K562 (cell line): ENCODE data around the gene PGK2. TPM values are rescaled to one million over a fixed set of nuclear protein-coding genes. Genes with fewer than 3 reads are reported as not detected.

Experiments used
- FOXJ3 ChIP-seq: sonication (generic); formaldehyde crosslinking; IDR thresholded peaks from 2 replicates; pipeline ENCODE4 v1.4.0; 2020; ENCODE audit warnings: mild to moderate bottlenecking, missing genetic modification reagents
- HNRNPLL ChIP-seq: fragments of 200-400 bp; formaldehyde crosslinking; IDR thresholded peaks from 2 replicates; pipeline ENCODE4 v1.6.1; 2017; ENCODE audit warnings: low read length, low read depth, mild to moderate bottlenecking; ENCODE audit not compliant: poor library complexity, severe bottlenecking
- ZEB2 ChIP-seq: fragments of 450-650 bp; IDR thresholded peaks from 2 replicates; pipeline ENCODE4 v1.6.1; 2016
- ZKSCAN8 ChIP-seq: fragments of 200-800 bp; sonication (Bioruptor generic); IDR thresholded peaks from 2 replicates; pipeline ENCODE4 v1.6.1; 2016; ENCODE audit warnings: missing genetic modification characterization, missing compliant biosample characterization
- polyA plus RNA-seq, 8 experiments: library from polyadenylated mRNA; depleted of rRNA in 4 of 8; stranded (reverse) in 5 of 8; unstranded in 3 of 8; fragments of >200 nt; fragmentation: Nextera tagmentation in 2 of 8; fragmentation: Illumina TruSeq in 1 of 8; extraction: Ambion mirVana in 2 of 8; extraction: Trizol in 1 of 8; gene quantifications; 2 replicates each; pipeline versions ENCODE4 v1.2.1 to v1.2.3, GENCODE V29; 2011 to 2014; ENCODE audit warnings: inconsistent platforms in 1 of 8, missing spikeins in 1 of 8
- total RNA-seq, 7 experiments: library from RNA; depleted of rRNA in 6 of 7; stranded (reverse); fragments of >200 nt in 6 of 7; fragmentation: Illumina TruSeq in 2 of 7; extraction: Trizol in 2 of 7; gene quantifications; 2 replicates each; pipeline versions ENCODE4 v1.2.1 to v1.2.3, GENCODE V29; 2011 to 2021; ENCODE audit warnings: low replicate concordance in 1 of 7
- TF ChIP-seq, protein P1 (sequence below): fragments of 250-450 bp; sonication (Bioruptor Pico); IDR thresholded peaks from 2 replicates; pipeline ENCODE4 v1.5.0; 2021
- TF ChIP-seq, protein P2 (sequence below): fragments of 250-450 bp; sonication (Bioruptor Pico); IDR thresholded peaks from 2 replicates; pipeline ENCODE4 v1.5.0; 2020; ENCODE audit warnings: mild to moderate bottlenecking
- TF ChIP-seq, protein P3 (sequence below): IDR thresholded peaks from 2 replicates; pipeline ENCODE4 v1.6.1; 2016; ENCODE audit warnings: missing genetic modification characterization, missing compliant biosample characterization
- TF ChIP-seq, protein P4 (sequence below): fragments of 450-650 bp; formaldehyde crosslinking; conservative IDR thresholded peaks from 2 replicates; pipeline ENCODE4 v1.4.0; 2022; ENCODE audit warnings: mild to moderate bottlenecking, missing genetic modification characterization

Gene PGK2
- total and polyA plus RNA-seq, 9 of the 15 experiments (the other 6 are each of a cell fraction or from before 2014, with no cell fraction given): not detected

DNA sequence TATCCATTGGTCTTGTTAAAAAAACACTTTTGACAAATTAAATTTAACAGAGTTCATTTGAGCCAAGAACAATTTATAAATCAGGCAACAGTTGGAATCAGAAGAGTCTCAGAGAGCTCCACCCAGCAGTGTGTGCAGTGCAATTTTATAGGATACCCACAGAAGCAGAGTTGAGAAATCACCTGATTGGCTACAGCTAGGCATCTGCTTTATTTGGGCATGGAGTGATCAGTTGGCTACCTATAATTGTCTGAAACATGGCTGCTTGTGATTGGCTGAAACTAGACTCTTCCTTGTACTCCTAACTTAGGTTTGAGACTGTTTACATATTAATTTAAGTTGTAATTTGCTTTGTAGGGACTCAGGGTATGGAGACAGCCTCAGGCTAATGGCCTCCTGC lies 12.0 kb downstream of the PGK2 start (continued):
- TF ChIP-seq, protein P1, sequence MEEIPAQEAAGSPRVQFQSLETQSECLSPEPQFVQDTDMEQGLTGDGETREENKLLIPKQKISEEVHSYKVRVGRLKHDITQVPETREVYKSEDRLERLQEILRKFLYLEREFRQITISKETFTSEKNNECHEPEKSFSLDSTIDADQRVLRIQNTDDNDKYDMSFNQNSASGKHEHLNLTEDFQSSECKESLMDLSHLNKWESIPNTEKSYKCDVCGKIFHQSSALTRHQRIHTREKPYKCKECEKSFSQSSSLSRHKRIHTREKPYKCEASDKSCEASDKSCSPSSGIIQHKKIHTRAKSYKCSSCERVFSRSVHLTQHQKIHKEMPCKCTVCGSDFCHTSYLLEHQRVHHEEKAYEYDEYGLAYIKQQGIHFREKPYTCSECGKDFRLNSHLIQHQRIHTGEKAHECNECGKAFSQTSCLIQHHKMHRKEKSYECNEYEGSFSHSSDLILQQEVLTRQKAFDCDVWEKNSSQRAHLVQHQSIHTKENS (CRISPR knock-in tag): no peak
- TF ChIP-seq HNRNPLL (no peak), FOXJ3 (CRISPR knock-in tag) (no peak), ZKSCAN8 (no peak), ZEB2 (no peak)
- TF ChIP-seq, protein P2, sequence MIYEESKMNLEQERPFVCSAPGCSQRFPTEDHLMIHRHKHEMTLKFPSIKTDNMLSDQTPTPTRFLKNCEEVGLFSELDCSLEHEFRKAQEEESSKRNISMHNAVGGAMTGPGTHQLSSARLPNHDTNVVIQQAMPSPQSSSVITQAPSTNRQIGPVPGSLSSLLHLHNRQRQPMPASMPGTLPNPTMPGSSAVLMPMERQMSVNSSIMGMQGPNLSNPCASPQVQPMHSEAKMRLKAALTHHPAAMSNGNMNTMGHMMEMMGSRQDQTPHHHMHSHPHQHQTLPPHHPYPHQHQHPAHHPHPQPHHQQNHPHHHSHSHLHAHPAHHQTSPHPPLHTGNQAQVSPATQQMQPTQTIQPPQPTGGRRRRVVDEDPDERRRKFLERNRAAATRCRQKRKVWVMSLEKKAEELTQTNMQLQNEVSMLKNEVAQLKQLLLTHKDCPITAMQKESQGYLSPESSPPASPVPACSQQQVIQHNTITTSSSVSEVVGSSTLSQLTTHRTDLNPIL (CRISPR knock-in tag): no peak
- TF ChIP-seq, protein P3, sequence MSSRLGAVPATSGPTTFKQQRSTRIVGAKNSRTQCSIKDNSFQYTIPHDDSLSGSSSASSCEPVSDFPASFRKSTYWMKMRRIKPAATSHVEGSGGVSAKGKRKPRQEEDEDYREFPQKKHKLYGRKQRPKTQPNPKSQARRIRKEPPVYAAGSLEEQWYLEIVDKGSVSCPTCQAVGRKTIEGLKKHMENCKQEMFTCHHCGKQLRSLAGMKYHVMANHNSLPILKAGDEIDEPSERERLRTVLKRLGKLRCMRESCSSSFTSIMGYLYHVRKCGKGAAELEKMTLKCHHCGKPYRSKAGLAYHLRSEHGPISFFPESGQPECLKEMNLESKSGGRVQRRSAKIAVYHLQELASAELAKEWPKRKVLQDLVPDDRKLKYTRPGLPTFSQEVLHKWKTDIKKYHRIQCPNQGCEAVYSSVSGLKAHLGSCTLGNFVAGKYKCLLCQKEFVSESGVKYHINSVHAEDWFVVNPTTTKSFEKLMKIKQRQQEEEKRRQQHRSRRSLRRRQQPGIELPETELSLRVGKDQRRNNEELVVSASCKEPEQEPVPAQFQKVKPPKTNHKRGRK (tag): no peak
- TF ChIP-seq, protein P4, sequence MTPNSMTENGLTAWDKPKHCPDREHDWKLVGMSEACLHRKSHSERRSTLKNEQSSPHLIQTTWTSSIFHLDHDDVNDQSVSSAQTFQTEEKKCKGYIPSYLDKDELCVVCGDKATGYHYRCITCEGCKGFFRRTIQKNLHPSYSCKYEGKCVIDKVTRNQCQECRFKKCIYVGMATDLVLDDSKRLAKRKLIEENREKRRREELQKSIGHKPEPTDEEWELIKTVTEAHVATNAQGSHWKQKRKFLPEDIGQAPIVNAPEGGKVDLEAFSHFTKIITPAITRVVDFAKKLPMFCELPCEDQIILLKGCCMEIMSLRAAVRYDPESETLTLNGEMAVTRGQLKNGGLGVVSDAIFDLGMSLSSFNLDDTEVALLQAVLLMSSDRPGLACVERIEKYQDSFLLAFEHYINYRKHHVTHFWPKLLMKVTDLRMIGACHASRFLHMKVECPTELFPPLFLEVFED: no peak
